ENCODE measurements around the gene GPRC5C. TPM values are rescaled to one million over a fixed set of nuclear protein-coding genes. Genes with fewer than 3 reads are reported as not detected.

Gene GPRC5C
- total RNA-seq, 1 donor from 2014 or later, result 56.4 TPM

GRCh38 chr17:74452841-74453661 is 21.2 kb downstream of the GPRC5C start:
- no peaks in the 10 kb centered on the region for H3K27me3 Mint-ChIP-seq (ENCODE audit: unreplicated experiment)
- H3K36me3 Mint-ChIP-seq (ENCODE audit: unreplicated experiment), result no peaks in the 10 kb centered on the region
- TF ChIP-seq CTCF (IDR thresholded peaks at IDR 0.05), result no peak
- peak overlapping the region; percentile 40 for H3K4me3 Mint-ChIP-seq (ENCODE audit: unreplicated experiment)
- DNase-seq (ENCODE audit: extremely low spot score, unreplicated experiment), result no peak
- peak overlapping the region; percentile 20 for H3K27ac Mint-ChIP-seq (ENCODE audit: unreplicated experiment)
- no peaks in the 10 kb centered on the region for H3K9me3 Mint-ChIP-seq (ENCODE audit: unreplicated experiment)
- peaks cover 51% of the 10 kb centered on the region for H3K4me1 Mint-ChIP-seq (ENCODE audit: unreplicated experiment)

GRCh38 chr17:74453665-74454196 is 21.8 kb downstream of the GPRC5C start:
- no peak for TF ChIP-seq CTCF (IDR thresholded peaks at IDR 0.05)
- DNase-seq (ENCODE audit: extremely low spot score, unreplicated experiment), result no peak
- peak overlapping the region; percentile 40 for H3K4me3 Mint-ChIP-seq (ENCODE audit: unreplicated experiment)
- H3K27me3 Mint-ChIP-seq (ENCODE audit: unreplicated experiment), result peaks cover 5% of the 10 kb centered on the region
- no peaks in the 10 kb centered on the region for H3K36me3 Mint-ChIP-seq (ENCODE audit: unreplicated experiment)
- H3K9me3 Mint-ChIP-seq (ENCODE audit: unreplicated experiment), result no peaks in the 10 kb centered on the region
- H3K27ac Mint-ChIP-seq (ENCODE audit: unreplicated experiment), result no peak overlapping the region
- H3K4me1 Mint-ChIP-seq (ENCODE audit: unreplicated experiment), result peaks cover 46% of the 10 kb centered on the region

- peak overlapping the region; percentile 71 for H3K27ac Mint-ChIP-seq (ENCODE audit: unreplicated experiment)
- H3K4me3 Mint-ChIP-seq (ENCODE audit: unreplicated experiment), result peak overlapping the region; percentile 55
- no peaks in the 10 kb centered on the region for H3K36me3 Mint-ChIP-seq (ENCODE audit: unreplicated experiment)
- TF ChIP-seq CTCF (IDR thresholded peaks at IDR 0.05), result no peak
- H3K27me3 Mint-ChIP-seq (ENCODE audit: unreplicated experiment), result peaks cover 5% of the 10 kb centered on the region
- DNase-seq (ENCODE audit: extremely low spot score, unreplicated experiment), result peak; percentile 95
- peaks cover 40% of the 10 kb centered on the region for H3K4me1 Mint-ChIP-seq (ENCODE audit: unreplicated experiment)
- H3K9me3 Mint-ChIP-seq (ENCODE audit: unreplicated experiment), result no peaks in the 10 kb centered on the region
Observed at GRCh38 chr17:74454197-74455024, 22.5 kb downstream of the GPRC5C start.

- Mint-ChIP-seq H3K9me3 (ENCODE audit: unreplicated experiment) (no peaks in the 10 kb centered on the region), H3K4me3 (ENCODE audit: unreplicated experiment) (no peak overlapping the region), H3K4me1 (ENCODE audit: unreplicated experiment) (peaks cover 33% of the 10 kb centered on the region), H3K27me3 (ENCODE audit: unreplicated experiment) (peaks cover 5% of the 10 kb centered on the region), H3K27ac (ENCODE audit: unreplicated experiment) (peak overlapping the region; percentile 71), H3K36me3 (ENCODE audit: unreplicated experiment) (no peaks in the 10 kb centered on the region)
- no peak for TF ChIP-seq CTCF (IDR thresholded peaks at IDR 0.05)
- no peak for DNase-seq (ENCODE audit: extremely low spot score, unreplicated experiment)
Observed at GRCh38 chr17:74455025-74455545, 23.2 kb downstream of the GPRC5C start.
